K562 (cell line): ENCODE measurements around the gene PCDH7. TPM values are rescaled to one million over a fixed set of nuclear protein-coding genes. Genes with fewer than 3 reads are reported as not detected.

Experiments
- ATAC-seq: fragments of 200-7000 bp; cut with Tn5 transposase; 3 replicates; pipeline ENCODE4 v1.9.1; 2020; ENCODE audit warnings: moderate library complexity
- BruUV-seq: library from RNA; stranded (reverse); fragments of 400-500 nt; replicated peaks from 2 replicates; lab custom pipeline; 2021; lab: Mats Ljungman, UMichigan
- CTCF ChIA-PET: fragments of 300-600 bp; formaldehyde crosslinking; extraction: SDS; loops from one replicate; lab custom pipeline; 2021; ENCODE audit warnings: low intra/inter-chr PET ratio; lab: Yijun Ruan, JAX
- POLR2A ChIA-PET: fragments of 300-600, 350-650 bp; sonication (Branson Sonifier 250); formaldehyde crosslinking; extraction: SDS; loops from one replicate; lab custom pipeline; 2021; ENCODE audit warnings: antibody characterized with exemption, inconsistent platforms; lab: Yijun Ruan, JAX
- DNase-seq, 4 experiments: peaks; one replicate each; pipeline versions ENCODE4 v3.0.0 to v3.0.0-alpha.2; 2011 to 2018; ENCODE audit warnings: low spot score in 3 of 4, mixed read lengths in 3 of 4; ENCODE audit errors: extremely low read depth in 1 of 4
- FAIRE-seq: peaks from 2 replicates; lab custom pipeline; 2011; peaks lifted over from hg19 to GRCh38; lab: Jason Lieb, UNC
- H2AFZ ChIP-seq: 2 replicates; pipeline ENCODE4 v1.6.0; 2011; ENCODE audit warnings: low read depth, low read length, control low read depth, inconsistent platforms
- H3K27ac ChIP-seq: fragments of 200-600 bp; 3 replicates; pipeline ENCODE4 v1.8.0; 2011; ENCODE audit warnings: low read depth, mild to moderate bottlenecking, control low read depth, inconsistent platforms, low read length, moderate library complexity, mixed read lengths; ENCODE audit errors: extremely low read depth
- H3K27me3 ChIP-seq, 2 experiments: fragments of 300-600 bp in 1 of 2; 2 replicates in 1 of 2; 3 replicates in 1 of 2; pipeline versions ENCODE4 v1.6.0 to v1.8.0; 2011; ENCODE audit warnings: inconsistent platforms in 2 of 2, low read length in 2 of 2, mild to moderate bottlenecking in 1 of 2, mixed read lengths in 1 of 2, moderate library complexity in 1 of 2; ENCODE audit not compliant: control insufficient read depth in 2 of 2, insufficient read depth in 2 of 2
- H3K36me3 ChIP-seq: fragments of 300-600 bp; 3 replicates; pipeline ENCODE4 v1.8.0; 2011; ENCODE audit warnings: mild to moderate bottlenecking, low read length, inconsistent platforms; ENCODE audit not compliant: control insufficient read depth, insufficient read depth
- H3K4me1 ChIP-seq, 2 experiments: fragments of 200-600 bp in 1 of 2; replicated peaks in 1 of 2; 2 replicates in 1 of 2; 3 replicates in 1 of 2; pipeline versions ENCODE4 v1.5.1 to v1.8.0; 2011; ENCODE audit warnings: inconsistent platforms in 2 of 2, low read length in 2 of 2, mild to moderate bottlenecking in 1 of 2, mixed read lengths in 1 of 2, moderate library complexity in 1 of 2; ENCODE audit not compliant: control insufficient read depth in 2 of 2, insufficient read depth in 2 of 2
- H3K4me2 ChIP-seq: 2 replicates; pipeline ENCODE4 v1.6.1; 2011; ENCODE audit warnings: low read length, control low read depth, inconsistent platforms, mixed read lengths; ENCODE audit not compliant: insufficient read depth
- H3K4me3 ChIP-seq: fragments of 200-600 bp; sonication (generic), shearing (Covaris generic); 2 replicates; pipeline ENCODE4 v1.5.1; 2016; ENCODE audit warnings: control low read depth, inconsistent platforms
- H3K79me2 ChIP-seq: fragments of 200-600 bp; 3 replicates; pipeline ENCODE4 v1.8.0; 2011; ENCODE audit warnings: low read length, inconsistent platforms; ENCODE audit not compliant: control insufficient read depth, insufficient read depth
- H3K9ac ChIP-seq, 2 experiments: 2 replicates each; pipeline versions ENCODE4 v1.6.0 to v1.6.1; 2011; ENCODE audit warnings: low read depth in 2 of 2, low read length in 2 of 2, control low read depth in 1 of 2, inconsistent platforms in 1 of 2, mild to moderate bottlenecking in 1 of 2, mixed read lengths in 1 of 2; ENCODE audit not compliant: insufficient read depth in 1 of 2
- H3K9me1 ChIP-seq: one replicate; pipeline ENCODE4 v1.6.0; 2011; ENCODE audit warnings: inconsistent platforms, mild to moderate bottlenecking, low read length, moderate library complexity; ENCODE audit not compliant: control insufficient read depth, insufficient read depth
- H3K9me3 ChIP-seq: replicated peaks from 2 replicates; pipeline ENCODE4 v1.5.1; 2011; ENCODE audit warnings: low read depth, low read length, inconsistent platforms; ENCODE audit not compliant: control insufficient read depth, insufficient read depth
- H4K20me1 ChIP-seq: replicated peaks from 2 replicates; pipeline ENCODE4 v1.6.1; 2011; ENCODE audit warnings: low read length, inconsistent platforms, mixed read lengths; ENCODE audit not compliant: control insufficient read depth, insufficient read depth
- CBX5 ChIP-seq: IDR thresholded peaks from 2 replicates; pipeline ENCODE4 v1.6.1; 2014; ENCODE audit warnings: low read depth, borderline replicate concordance
- FOS ChIP-seq: IDR thresholded peaks from 3 replicates; pipeline ENCODE4 v1.6.1; 2011; ENCODE audit not compliant: insufficient read length; ENCODE audit errors: extremely low read depth
- RBBP5 ChIP-seq: fragments of 200-600 bp; sonication (generic); IDR thresholded peaks from 2 replicates; pipeline ENCODE4 v1.6.1; 2012; ENCODE audit warnings: borderline replicate concordance, mild to moderate bottlenecking, low read length, control low read depth, inconsistent platforms; ENCODE audit not compliant: insufficient read depth, poor library complexity, severe bottlenecking
- WGBS: fragments of 100-300 bp; shearing (Covaris generic); methylation state at CpG from one replicate; pipeline ENCODE4 v1.1.6; 2016; ENCODE audit warnings: low coverage, mixed read lengths; ENCODE audit not compliant: insufficient coverage; ENCODE audit errors: missing lambda C conversion rate; 5-methylcytosine and 5-hydroxymethylcytosine counted together
- in situ Hi-C: fragments of 300-500 bp; cut with MboI; formaldehyde crosslinking; loops from 4 replicates; pipeline ENCODE4 v1.15.0; 2018; ENCODE audit warnings: inconsistent platforms, mixed read lengths
- intact Hi-C: fragments of 100-400 bp; cut with micrococcal nuclease; formaldehyde crosslinking; loops from 2 replicates; pipeline ENCODE4 v1.14.2; 2022
- polyA plus RNA-seq, 8 experiments: library from polyadenylated mRNA; depleted of rRNA in 4 of 8; stranded (reverse) in 5 of 8; unstranded in 3 of 8; fragments of >200 nt; fragmentation: Nextera tagmentation in 2 of 8; fragmentation: Illumina TruSeq in 1 of 8; extraction: Ambion mirVana in 2 of 8; extraction: Trizol in 1 of 8; gene quantifications; 2 replicates each; pipeline versions ENCODE4 v1.2.1 to v1.2.3, GENCODE V29; 2011 to 2014; ENCODE audit warnings: inconsistent platforms in 1 of 8, missing spikeins in 1 of 8
- total RNA-seq, 7 experiments: library from RNA; depleted of rRNA in 6 of 7; stranded (reverse); fragments of >200 nt in 6 of 7; fragmentation: Illumina TruSeq in 2 of 7; extraction: Trizol in 2 of 7; gene quantifications; 2 replicates each; pipeline versions ENCODE4 v1.2.1 to v1.2.3, GENCODE V29; 2011 to 2021; ENCODE audit warnings: low replicate concordance in 1 of 7
- TF ChIP-seq, protein P1 (sequence below): sonication (generic); formaldehyde crosslinking; IDR thresholded peaks from 2 replicates; pipeline ENCODE4 v1.8.0; 2022; ENCODE audit warnings: missing genetic modification reagents, mild to moderate bottlenecking, borderline replicate concordance

The PCDH7 gene
- total and polyA plus RNA-seq, 9 of the 15 experiments (the other 6 are each of a cell fraction or from before 2014, with no cell fraction given), result not detected

DNA sequence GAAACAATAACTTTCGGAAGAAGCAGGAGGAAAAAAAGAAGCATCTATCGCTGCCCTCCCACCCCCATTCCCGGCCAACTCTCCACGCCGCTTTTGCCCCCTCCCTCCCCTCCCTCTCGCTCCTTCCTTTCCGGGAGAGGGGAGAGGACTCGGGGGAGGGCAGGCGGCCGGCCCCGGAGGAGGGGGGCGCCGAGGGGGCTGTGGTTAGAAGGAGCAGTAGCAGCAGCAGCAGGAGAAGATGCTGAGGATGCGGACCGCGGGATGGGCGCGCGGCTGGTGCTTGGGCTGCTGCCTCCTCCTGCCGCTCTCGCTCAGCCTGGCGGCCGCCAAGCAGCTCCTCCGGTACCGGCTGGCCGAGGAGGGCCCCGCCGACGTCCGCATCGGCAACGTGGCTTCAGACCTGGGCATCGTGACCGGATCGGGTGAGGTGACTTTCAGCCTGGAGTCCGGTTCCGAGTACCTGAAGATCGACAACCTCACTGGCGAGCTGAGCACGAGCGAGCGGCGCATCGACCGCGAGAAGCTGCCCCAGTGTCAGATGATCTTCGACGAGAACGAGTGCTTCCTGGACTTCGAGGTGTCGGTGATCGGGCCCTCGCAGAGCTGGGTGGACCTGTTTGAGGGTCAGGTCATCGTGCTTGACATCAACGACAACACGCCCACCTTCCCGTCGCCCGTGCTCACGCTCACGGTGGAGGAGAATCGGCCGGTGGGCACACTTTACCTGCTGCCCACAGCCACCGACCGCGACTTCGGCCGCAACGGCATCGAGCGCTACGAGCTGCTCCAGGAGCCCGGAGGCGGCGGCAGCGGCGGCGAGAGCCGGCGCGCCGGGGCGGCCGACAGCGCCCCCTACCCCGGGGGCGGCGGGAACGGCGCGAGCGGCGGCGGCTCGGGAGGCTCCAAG, 1.3 kb downstream of the PCDH7 start (continued):
- no peak for TF ChIP-seq RBBP5
- TF ChIP-seq, protein P1, sequence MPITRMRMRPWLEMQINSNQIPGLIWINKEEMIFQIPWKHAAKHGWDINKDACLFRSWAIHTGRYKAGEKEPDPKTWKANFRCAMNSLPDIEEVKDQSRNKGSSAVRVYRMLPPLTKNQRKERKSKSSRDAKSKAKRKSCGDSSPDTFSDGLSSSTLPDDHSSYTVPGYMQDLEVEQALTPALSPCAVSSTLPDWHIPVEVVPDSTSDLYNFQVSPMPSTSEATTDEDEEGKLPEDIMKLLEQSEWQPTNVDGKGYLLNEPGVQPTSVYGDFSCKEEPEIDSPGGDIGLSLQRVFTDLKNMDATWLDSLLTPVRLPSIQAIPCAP (CRISPR knock-in tag), result no peak
- TF ChIP-seq, all 486 proteins: peak for 0

DNA sequence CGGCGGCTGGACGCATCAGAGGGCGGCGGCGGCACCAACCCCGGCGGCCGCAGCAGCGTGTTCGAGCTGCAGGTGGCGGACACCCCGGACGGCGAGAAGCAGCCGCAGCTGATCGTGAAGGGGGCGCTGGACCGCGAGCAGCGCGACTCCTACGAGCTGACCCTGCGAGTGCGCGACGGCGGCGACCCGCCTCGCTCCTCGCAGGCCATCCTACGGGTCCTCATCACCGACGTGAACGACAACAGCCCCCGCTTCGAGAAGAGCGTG, 1.9 kb downstream of the PCDH7 start:
- no peaks in the 10 kb centered on the region for H3K79me2 ChIP-seq
- TF ChIP-seq FOS (no peak), CBX5 (no peak)
- TF ChIP-seq, all 486 proteins: peak for 0
- H3K27ac ChIP-seq, result no peak overlapping the region
- no peaks in the 10 kb centered on the region for H3K9me3 ChIP-seq
- CTCF ChIA-PET, result no interaction called here
- ATAC-seq (no peak), DNase-seq (no peak), FAIRE-seq (no peak)
- no peak overlapping the region for H3K4me2 ChIP-seq
- no peak overlapping the region for H3K9ac ChIP-seq
- no peaks in the 10 kb centered on the region for H3K9me1 ChIP-seq
- H2AFZ ChIP-seq, result no peak overlapping the region
- H4K20me1 ChIP-seq, result no peaks in the 10 kb centered on the region
- intact Hi-C loops, result no loop called here
- no peaks in the 10 kb centered on the region for H3K4me1 ChIP-seq
- no peaks in the 10 kb centered on the region for H3K27me3 ChIP-seq
- no TSS peak for BruUV-seq
- 38% methylated on average over 15 of the region's 39 CpGs for WGBS
- no peak overlapping the region for H3K4me3 ChIP-seq
- in situ Hi-C loops, result no loop called here
- POLR2A ChIA-PET, result interaction anchor here (0.6 kb wide), 1 partner anchor 443 kb away, joined by 3 read pairs; no protein-coding TSS in a partner anchor
- H3K36me3 ChIP-seq, result no peaks in the 10 kb centered on the region
